Activated CD8-positive, alpha-beta memory T cell treated with anti-CD3 and anti-CD28 coated beads, Interleukin-2, amount 50 U/mL, for 4 hours (primary cell): Measurements from ENCODE around the gene SREBF2.

Experiments
- DNase-seq: peaks from one replicate; pipeline ENCODE4 v3.0.0-alpha.2; 2020

SREBF2 gene

GRCh38 chr22:41880653-41881052, 47.7 kb downstream of the SREBF2 start:
- no peak for DNase-seq

DNA sequence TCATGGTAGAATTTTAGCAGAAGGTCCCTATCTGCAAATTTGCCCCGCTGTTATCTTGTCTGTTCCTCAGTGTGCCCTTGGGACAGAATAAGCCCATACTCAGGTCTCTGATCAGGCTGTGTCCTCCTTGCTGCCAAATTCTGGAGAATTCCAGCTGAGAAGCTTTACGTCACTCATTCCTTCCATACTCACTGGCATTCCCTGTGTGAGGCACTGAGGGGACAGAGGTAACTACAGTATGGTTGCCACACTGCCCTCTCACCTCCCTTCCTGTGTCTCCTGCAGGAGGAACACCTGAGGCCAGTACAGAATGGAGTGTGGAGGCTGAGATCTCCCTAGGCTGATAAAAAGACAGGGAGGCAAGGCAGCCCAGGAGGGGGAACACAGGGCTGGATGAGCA, 50.5 kb downstream of the SREBF2 start:
- no peak for DNase-seq

DNA sequence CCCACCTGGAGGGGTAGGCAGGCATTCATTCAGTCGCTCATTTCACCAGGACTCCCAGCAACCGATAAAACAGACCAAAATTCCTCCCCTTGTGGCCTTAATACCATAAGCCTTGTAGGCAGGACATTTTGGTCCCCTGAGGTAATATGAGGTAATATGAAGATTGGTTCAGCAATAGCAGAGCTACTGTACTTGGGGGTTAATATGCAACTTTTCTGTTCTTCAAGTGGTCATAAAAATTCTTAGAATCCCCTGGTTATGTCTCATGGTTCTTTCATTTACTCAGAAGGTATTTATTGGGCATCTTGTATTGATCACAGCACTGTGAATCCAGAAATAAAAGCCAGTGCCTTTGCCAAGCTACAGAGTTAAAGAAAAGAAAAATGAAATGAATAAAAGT, 52.2 kb downstream of the SREBF2 start:
- no peak for DNase-seq

DNA sequence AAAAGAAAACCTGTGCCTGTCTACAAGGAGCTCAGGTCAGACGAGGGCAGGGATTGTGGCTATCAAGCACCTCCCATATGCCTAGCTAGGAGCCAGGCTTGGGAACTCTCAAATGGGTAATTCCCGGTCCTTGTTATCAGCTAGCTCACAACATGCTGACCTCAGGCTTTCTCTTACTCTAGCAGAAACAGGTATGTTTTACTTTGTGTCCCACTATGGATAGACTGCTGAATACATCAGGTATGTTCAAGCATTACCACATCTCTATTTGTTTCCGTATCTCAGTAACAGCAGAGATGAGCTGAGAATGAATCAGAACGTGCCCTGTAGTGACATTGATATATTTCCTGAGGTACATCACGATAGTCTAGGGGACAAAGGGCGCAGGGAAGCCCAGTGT, 52.6 kb downstream of the SREBF2 start:
- no peak for DNase-seq

DNA sequence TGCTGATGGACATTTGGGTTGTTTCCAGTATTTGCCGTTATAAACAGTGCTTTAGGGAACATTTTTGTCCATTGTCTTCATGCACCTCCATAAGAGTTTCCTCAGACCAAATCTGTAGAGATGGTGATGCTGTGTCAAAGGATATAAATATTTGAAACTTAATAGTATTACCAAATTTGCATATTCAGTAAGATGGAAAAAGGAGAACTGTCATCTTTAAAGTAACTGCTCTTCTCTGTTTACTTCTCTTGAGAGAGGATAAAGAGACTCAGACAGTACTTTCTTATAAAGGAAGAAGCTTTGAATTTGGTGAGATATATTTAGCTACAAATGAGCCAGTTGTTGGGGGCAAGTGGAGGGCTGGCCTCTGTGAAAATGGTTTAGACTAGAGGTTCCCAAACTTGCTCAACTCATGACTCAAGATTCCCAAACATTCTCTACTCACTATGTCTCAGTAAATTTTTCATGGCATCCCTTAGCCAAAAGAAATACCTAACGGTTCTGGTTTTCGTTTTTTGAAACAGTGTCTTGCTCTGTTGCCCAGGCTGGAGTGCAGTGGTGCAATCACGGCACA, 55.8 kb downstream of the SREBF2 start:
- DNase-seq = no peak

DNA sequence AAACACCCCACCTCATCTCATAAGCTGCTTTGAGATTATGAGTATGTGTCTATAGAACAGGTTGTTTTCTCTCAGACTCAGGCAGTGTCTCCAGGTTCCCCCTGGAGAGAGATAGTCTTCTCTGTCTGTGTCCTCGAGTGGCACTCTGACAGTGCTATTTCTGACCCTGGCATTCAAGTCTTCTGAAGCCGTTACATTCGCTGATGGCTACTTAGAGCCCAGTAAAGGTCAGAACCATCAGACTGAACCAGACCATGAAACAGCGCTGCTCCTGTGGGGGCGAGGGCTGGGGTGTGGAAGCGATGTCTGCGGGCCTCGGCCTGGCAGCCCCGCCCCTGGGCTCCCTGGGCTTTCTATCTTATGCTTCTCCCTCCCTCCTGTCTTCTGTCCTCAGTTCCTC, 58.5 kb downstream of the SREBF2 start:
- no peak for DNase-seq

- no peak for DNase-seq
Measured at GRCh38 chr22:41892721-41893120, 59.8 kb downstream of the SREBF2 start.

GRCh38 chr22:41893591-41894375, 60.9 kb downstream of the SREBF2 start:
- no peak for DNase-seq

- DNase-seq = no peak
Measured at GRCh38 chr22:41898645-41899044, 65.7 kb downstream of the SREBF2 start.

- DNase-seq = no peak
Measured at GRCh38 chr22:41899110-41899509, 66.2 kb downstream of the SREBF2 start.

- no peak for DNase-seq
Measured at GRCh38 chr22:41899992-41900651, 67.2 kb downstream of the SREBF2 start.

DNA sequence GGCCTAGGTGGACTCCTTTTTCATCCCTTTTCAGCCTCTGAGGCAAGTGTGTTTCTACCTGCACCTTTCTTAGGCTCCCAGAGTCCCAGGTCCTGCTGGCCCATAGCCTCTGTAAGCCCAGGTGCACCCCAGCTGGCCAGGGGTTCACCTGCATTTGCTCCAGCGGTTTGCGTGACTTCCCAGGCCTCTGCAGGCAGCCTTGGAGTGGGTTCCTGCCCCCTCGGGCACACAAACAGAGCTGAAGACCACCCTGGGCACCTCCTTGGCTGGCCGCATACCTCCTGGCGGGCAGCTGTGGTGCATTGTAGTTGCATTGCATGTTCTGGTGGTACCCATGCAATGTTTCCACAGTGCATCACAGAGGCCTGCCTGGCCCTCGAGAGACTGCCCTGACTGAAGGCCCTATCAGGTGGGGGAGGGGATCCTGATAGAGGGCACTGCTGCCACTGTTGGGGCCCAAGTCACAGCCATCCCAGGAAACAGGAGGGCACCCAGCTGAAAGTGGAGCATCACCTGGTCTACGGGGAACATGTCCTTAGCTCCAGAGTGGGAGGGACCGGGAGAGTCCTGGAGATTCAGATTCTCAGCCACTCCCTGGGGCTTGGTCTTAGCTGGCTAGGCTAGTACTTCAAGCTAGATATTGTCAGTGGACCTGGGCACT, 67.9 kb downstream of the SREBF2 start:
- DNase-seq = no peak

GRCh38 chr22:41902016-41902415, 69.1 kb downstream of the SREBF2 start:
- DNase-seq = no peak

DNA sequence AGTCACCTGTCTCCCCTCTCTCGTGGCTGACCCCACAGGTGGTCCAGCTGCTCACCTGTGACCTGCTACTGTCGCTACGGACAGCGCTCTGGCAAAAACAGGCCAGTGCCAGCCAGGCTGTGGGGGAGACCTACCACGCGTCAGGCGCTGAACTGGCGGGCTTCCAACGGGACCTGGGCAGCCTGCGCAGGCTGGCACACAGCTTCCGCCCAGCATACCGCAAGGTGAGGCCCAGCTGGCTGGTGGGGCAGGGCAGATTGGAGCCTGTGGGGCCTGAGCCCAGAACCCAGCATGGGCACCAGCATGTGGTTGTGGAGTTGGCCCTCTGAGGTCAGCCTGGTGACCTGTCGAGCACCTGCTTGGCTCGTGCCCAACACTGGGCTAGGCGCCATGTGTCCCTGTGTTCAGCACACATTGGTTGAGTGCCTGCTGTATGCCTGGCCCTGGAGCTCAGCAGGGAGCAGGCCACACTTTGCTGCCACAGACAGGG, 70.1 kb downstream of the SREBF2 start:
- DNase-seq = no peak

DNA sequence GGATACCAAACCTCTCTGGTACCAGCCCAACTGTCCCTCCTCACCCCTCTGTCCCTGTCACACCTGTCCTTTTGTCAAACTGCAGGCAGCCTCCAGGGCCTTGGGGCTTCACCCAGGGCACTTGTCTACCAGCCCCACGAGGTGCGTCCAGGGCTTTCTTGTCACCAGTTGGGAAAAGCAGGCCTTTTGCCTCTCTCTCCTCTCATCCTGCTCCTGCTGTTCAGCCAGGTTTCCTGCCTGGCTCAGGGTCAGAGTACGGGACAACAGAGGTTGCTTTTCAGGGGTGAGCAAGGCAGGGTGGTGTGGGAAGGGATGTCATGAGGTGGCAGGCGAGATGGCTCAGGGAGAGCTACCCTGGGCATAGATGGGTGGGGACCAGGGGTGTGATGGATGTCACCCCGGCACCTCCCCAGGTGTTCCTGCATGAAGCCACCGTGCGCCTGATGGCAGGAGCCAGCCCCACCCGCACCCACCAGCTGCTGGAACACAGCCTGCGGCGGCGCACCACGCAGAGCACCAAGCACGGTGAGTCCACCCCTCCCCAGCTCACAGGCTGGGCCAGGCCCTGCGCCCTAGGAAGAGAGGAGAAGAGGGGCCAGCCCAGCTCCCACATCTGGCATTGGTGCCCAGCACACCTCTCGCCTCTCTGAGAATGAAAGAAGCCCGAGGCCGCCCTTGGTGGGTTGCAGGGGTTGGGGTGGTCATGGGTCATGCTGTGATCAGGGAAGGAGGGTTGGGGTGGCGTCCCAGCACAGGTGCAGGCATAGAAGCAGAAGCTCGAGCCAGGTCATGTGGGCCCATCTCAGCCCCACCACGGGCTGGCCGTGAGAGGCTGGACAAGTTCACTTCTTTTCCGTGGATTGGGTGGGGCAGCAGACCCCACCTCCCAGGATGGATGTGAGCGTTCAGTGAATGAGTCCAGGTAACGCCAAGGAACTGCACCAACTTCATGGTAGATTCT, 71.8 kb downstream of the SREBF2 start:
- no peak for DNase-seq

DNA sequence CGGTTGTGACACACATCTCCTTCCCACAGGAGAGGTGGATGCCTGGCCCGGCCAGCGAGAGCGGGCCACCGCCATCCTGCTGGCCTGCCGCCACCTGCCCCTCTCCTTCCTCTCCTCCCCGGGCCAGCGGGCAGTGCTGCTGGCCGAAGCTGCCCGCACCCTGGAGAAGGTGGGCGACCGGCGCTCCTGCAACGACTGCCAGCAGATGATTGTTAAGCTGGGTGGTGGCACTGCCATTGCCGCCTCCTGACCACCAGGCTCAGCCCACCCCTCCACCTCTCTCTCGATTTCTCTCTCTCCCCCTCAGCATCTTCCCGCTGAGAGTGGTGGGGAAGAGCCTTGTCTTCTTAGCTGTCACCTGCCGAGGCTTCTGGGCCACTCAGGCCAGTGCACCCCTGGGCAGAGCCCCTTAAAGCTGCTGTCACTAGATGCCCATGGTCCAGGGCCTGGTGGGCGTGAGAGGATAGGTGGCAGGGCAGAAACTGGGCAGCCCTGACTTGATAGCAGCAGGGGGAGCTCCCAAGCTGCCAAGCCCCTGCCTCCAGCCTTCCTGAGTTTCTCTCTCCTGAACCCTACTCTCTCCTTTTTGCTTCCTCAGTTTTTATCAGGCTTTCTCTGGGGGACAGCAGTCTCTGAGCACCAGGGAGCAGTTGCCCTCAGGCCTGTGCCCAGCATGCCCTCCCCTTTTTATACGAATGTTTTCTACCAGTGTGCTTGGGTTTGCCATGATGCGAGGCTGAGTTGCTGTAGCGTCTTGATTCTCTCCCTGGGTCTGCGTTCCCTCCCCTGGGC, 72.7 kb downstream of the SREBF2 start:
- no peak for DNase-seq

DNA sequence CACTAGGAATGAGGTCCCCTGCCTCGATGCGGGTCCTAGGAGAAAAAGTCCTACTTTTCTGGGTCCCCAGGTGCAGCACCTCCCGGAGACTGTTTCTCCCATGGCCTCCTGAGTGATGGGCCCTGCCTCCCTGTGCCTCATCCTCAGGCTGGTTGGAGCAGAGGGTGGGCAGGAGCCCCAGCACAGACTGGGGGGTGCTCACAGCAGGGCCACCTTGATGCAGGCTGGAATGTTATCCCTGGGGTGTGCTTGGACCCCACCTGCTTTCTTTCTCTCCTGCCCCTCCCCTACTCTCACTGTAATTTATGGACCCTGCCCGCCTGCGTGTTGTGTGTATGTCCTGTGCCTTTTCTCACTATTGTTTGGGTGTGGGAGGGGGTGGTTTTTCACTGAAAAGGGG, 73.9 kb downstream of the SREBF2 start:
- no peak for DNase-seq

DNA sequence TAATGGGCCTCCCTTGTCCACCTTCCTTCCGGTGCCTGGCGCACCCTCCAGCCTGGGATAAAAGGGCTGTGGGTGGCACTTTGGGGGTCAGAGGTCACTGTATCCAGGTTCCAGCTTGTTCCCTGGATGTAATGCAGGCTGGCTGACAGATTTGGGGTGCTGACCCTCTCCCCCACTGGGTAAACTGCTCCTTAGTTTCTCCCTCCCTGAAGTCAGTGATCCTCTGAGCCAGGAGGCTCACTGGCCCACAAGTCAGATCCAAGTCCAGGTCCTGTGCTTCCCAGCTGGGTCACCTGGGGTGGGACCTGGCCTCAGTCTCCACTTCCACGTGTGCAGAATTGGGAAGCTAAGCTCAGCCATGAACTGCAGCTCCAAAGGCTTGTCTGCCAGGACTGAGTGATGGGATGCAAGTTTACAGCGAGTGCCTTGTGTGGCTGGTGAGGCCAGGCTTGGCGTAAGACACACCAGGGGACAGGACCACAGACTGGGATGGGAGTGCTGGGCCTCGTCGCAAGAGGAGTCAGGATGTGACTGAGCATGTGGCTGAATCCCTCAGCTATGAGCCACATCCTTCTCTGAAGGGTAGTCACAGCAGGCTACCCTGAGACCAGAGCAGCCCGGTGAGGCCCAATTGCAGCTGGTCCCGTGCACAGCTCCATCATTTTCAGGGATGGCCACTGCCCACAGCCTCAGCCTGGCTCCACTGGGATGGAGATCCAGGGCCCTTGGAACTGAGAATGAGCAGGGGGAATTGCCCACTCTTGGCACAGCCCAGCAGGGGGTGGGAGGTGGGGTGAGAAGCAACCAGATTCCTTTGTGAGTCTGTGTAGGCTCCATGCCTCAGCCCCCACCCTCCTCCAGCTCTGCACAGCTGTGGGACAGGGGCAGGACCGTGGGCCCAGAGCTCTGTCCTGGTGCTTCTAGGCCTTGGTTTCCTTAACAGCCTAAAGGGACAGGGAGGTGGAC, 74.8 kb downstream of the SREBF2 start:
- DNase-seq = no peak

DNA sequence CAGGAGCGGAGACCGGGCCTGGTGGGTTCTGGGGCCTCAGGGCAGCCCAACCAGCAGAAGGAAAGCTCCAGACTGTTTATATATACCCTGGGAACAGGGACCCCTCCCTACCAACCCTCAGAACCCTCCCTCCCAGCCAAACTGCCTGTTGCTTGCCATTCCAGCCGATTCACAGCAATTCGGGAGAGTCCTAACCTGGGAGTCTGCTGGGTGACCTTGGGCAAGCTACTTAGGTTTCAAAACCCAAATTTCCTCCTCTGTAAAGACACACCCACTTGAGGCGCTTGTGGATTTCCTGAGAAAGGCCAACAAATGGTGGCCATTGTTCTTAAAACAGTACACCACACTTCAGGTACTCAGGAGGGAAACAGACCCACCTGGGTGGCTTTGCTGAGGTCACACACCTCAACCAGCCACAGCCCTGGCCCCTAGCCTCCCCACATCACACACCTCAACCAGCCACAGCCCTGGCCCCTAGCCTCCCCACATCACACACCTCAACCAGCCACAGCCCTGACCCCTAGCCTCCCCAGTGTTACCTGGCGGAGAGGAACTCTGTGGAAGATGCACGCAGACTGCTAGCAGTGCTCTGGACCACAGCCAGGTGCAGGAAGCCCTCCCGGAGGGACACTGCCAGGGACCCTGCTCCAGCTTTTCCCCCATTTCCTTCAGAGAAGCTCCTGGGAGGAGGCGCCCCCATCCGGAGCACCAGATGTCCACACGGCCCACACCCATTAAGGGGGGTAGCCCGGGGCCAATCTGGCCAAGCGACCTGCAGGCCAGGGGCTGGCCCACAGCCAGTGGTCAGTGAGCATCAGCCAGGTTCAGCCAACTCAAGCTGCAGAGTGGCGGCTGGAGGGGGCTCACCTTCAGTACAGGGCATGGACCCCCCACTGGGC, 75.8 kb downstream of the SREBF2 start:
- no peak for DNase-seq
